ENCODE measurements around the gene PARD3B. TPM values are rescaled to one million over a fixed set of nuclear protein-coding genes. Genes with fewer than 3 reads are reported as not detected.

Gene PARD3B
- total and polyA plus RNA-seq, 2 experiments from 2014 or later = 4.3 to 8.5 TPM

GRCh38 chr2:205409411-205409810, 864.1 kb downstream of the PARD3B start:
- Histone ChIP-seq H3K4me1 (ENCODE audit: low read depth) (no peaks in the 10 kb centered on the region), H3K4me3 (no peak overlapping the region), H3K27me3 (no peaks in the 10 kb centered on the region), H3K9me3 (ENCODE audit: low read depth) (no peaks in the 10 kb centered on the region), H3K36me3 (no peaks in the 10 kb centered on the region), H3K27ac (no peak overlapping the region)
- no peak for DNase-seq (ENCODE audit: low read depth in 1 of 2, low spot score in 1 of 2)
- TF ChIP-seq CTCF (IDR thresholded peaks at IDR 0.05; ENCODE audit: low read depth, low read length) = no peak

DNA sequence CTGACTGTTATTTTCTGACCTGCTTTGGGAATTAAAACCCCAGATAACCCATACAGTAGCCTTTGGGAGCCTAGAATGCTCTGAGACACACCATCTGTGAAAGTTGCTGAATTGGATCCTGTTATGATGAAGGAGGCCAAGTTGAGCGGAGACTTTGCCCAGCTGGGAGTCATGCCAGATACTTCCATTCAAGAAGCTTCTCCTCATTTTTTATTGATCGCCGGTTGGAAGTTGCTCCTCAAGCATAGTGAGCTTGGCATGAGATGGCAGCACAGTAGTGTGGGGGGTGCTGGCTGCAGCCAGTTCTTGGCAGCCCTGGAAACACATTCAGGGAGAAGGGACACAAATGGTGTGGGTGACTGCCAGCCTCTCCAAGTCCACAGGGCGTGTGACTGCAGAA, 866.3 kb downstream of the PARD3B start:
- Histone ChIP-seq H3K27me3 (no peaks in the 10 kb centered on the region), H3K36me3 (no peaks in the 10 kb centered on the region), H3K4me1 (ENCODE audit: low read depth) (no peaks in the 10 kb centered on the region), H3K4me3 (no peak overlapping the region), H3K9me3 (ENCODE audit: low read depth) (no peaks in the 10 kb centered on the region), H3K27ac (no peak overlapping the region)
- no peak for DNase-seq (ENCODE audit: low read depth in 1 of 2, low spot score in 1 of 2)
- TF ChIP-seq CTCF (IDR thresholded peaks at IDR 0.05; ENCODE audit: low read depth, low read length) = no peak

DNA sequence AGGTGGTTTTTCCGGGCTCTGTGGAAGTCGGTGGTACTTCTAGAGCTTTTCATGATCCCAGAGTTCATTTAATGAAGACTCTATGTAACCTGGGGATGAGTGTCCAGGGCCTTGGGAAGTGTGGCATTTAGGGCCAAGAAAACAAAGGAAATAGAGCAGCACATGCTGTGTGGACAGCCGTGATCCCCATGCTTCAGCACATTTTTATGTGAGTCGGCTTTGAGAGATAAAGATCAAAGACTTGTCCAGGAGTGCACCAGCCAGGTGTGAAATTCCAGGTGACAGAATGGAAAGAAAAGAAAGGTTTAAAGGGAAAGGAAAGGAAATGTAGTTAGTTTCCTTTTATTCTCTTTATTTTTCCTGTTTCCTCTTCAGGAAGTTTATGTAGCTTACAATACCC, 879.1 kb downstream of the PARD3B start:
- Histone ChIP-seq H3K27me3 (no peaks in the 10 kb centered on the region), H3K36me3 (no peaks in the 10 kb centered on the region), H3K4me3 (no peak overlapping the region), H3K4me1 (ENCODE audit: low read depth) (no peaks in the 10 kb centered on the region), H3K9me3 (ENCODE audit: low read depth) (no peaks in the 10 kb centered on the region), H3K27ac (no peak overlapping the region)
- no peak for DNase-seq (ENCODE audit: low read depth in 1 of 2, low spot score in 1 of 2)
- no peak for TF ChIP-seq CTCF (IDR thresholded peaks at IDR 0.05; ENCODE audit: low read depth, low read length)

- no peaks in the 10 kb centered on the region for H3K4me1 ChIP-seq (ENCODE audit: low read depth)
- no peak for DNase-seq (ENCODE audit: low read depth in 1 of 2, low spot score in 1 of 2)
- no peaks in the 10 kb centered on the region for H3K9me3 ChIP-seq (ENCODE audit: low read depth)
- H3K36me3 ChIP-seq = no peaks in the 10 kb centered on the region
- no peak overlapping the region for H3K27ac ChIP-seq
- TF ChIP-seq CTCF (IDR thresholded peaks at IDR 0.05; ENCODE audit: low read depth, low read length) = no peak
- no peaks in the 10 kb centered on the region for H3K27me3 ChIP-seq
- H3K4me3 ChIP-seq = no peak overlapping the region
Measured at GRCh38 chr2:205425102-205425501, 879.8 kb downstream of the PARD3B start.

GRCh38 chr2:205427112-205427511, 881.8 kb downstream of the PARD3B start:
- Histone ChIP-seq H3K4me1 (ENCODE audit: low read depth) (no peaks in the 10 kb centered on the region), H3K9me3 (ENCODE audit: low read depth) (no peaks in the 10 kb centered on the region), H3K27me3 (no peaks in the 10 kb centered on the region), H3K4me3 (no peak overlapping the region), H3K36me3 (no peaks in the 10 kb centered on the region), H3K27ac (no peak overlapping the region)
- DNase-seq (ENCODE audit: low read depth in 1 of 2, low spot score in 1 of 2) = peak in 1 of 2 donors; percentile 46
- TF ChIP-seq CTCF (IDR thresholded peaks at IDR 0.05; ENCODE audit: low read depth, low read length) = no peak

DNA sequence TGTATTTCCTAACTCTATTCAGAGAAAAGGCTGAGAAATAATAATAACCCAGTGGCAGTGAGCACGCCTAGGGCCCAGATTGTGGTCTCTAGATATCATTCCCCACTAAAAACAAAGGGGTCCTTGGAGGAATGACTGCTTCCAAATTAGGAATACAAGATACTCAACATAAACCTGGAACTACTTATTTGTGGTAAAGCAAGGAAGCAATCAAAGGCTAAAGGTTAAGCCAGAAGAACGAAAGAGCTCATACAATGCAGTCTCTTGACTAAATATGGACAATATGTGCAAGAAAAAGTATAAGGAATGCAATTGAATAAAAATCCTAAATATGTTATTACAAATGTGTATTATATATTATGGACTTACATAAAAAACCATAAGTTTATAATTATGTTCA, 883.5 kb downstream of the PARD3B start:
- no peak for DNase-seq (ENCODE audit: low read depth in 1 of 2, low spot score in 1 of 2)
- no peak overlapping the region for H3K27ac ChIP-seq

More for the DNA sequence above, 883.5 kb downstream of the PARD3B start:
- H3K36me3 ChIP-seq = no peaks in the 10 kb centered on the region
- H3K4me1 ChIP-seq (ENCODE audit: low read depth) = no peaks in the 10 kb centered on the region
- no peaks in the 10 kb centered on the region for H3K9me3 ChIP-seq (ENCODE audit: low read depth)
- no peak for TF ChIP-seq CTCF (IDR thresholded peaks at IDR 0.05; ENCODE audit: low read depth, low read length)
- H3K27me3 ChIP-seq = no peaks in the 10 kb centered on the region
- H3K4me3 ChIP-seq = no peak overlapping the region
